Gastrocnemius medialis (tissue), 4 donors: Measurements from ENCODE around the gene GPR84. TPM values are rescaled to one million over a fixed set of nuclear protein-coding genes. Genes with fewer than 3 reads are reported as not detected.

Source experiments
- ATAC-seq, 2 donors: fragments of 150-250 bp; one replicate each; pipeline ENCODE4 v1.9.1; 2016
- DNase-seq, 2 donors: peaks; one replicate each; pipeline ENCODE4 v3.0.0-alpha.2; 2019
- H3K27ac ChIP-seq, 4 donors: fragments of 200-600 bp; sonication (generic); 1 replicate in 1 of 4; 2 replicates in 3 of 4; pipeline ENCODE4 v1.5.1; 2016 to 2018; ENCODE audit warnings: mild to moderate bottlenecking in 2 of 4, moderate library complexity in 1 of 4
- H3K27me3 ChIP-seq, 3 donors: fragments of 200-600 bp; sonication (generic) in 2 of 3; 1 replicate in 1 of 3; 2 replicates in 2 of 3; pipeline versions ENCODE4 v1.5.1 to v1.6.0; 2016 to 2019; ENCODE audit warnings: mild to moderate bottlenecking in 1 of 3, moderate library complexity in 1 of 3
- H3K36me3 ChIP-seq, 2 donors: fragments of 200-600 bp; sonication (generic) in 1 of 2; one replicate each; pipeline ENCODE4 v1.5.1; 2017 to 2018
- H3K4me1 ChIP-seq, 2 donors: fragments of 200-600 bp; sonication (generic) in 1 of 2; one replicate each; pipeline ENCODE4 v1.5.1; 2016 to 2017; ENCODE audit warnings: mild to moderate bottlenecking in 2 of 2
- H3K4me3 ChIP-seq, 4 donors: fragments of 200-600 bp; sonication (generic) in 3 of 4; 1 replicate in 1 of 4; 2 replicates in 3 of 4; pipeline ENCODE4 v1.5.1; 2016 to 2019; ENCODE audit warnings: mild to moderate bottlenecking in 2 of 4
- H3K9me3 ChIP-seq, 3 donors: fragments of 200-600 bp; sonication (generic) in 2 of 3; 1 replicate in 1 of 3; 2 replicates in 2 of 3; pipeline ENCODE4 v1.5.1; 2016 to 2019
- CTCF ChIP-seq, 5 experiments: fragments of 450-650 bp in 3 of 5; fragments of 200-600 bp in 2 of 5; sonication (generic) in 2 of 5; IDR thresholded peaks in 4 of 5; conservative IDR thresholded peaks in 1 of 5; 1 replicate in 4 of 5; 2 replicates in 1 of 5; pipeline ENCODE4 v1.5.1; 2016 to 2019; ENCODE audit warnings: antibody characterized with exemption in 5 of 5, mild to moderate bottlenecking in 3 of 5, moderate library complexity in 3 of 5
- POLR2A ChIP-seq, 2 donors: fragments of 450-650 bp; IDR thresholded peaks; one replicate each; pipeline ENCODE4 v1.6.1; 2017; ENCODE audit warnings: antibody characterized with exemption in 2 of 2, mild to moderate bottlenecking in 2 of 2, moderate library complexity in 2 of 2
- in situ Hi-C, 4 donors: fragments of 200-750 bp; cut with MboI; loops; one replicate each; pipeline versions ENCODE4 v1.15.0 to v1.8.0; 2017; ENCODE audit warnings: low sequenced_read_pairs in 4 of 4
- intact Hi-C: fragments of 100-400 bp; cut with DNase I; formaldehyde crosslinking; loops from one replicate; pipeline ENCODE4 v1.15.1; 2023; ENCODE audit warnings: low total_unique reads
- total RNA-seq, 4 donors: library from RNA; depleted of rRNA; stranded (reverse); fragments of >200 nt; gene quantifications; one replicate each; pipeline versions ENCODE4 v1.1.0 to v1.2.3, GENCODE V29; 2016

The GPR84 gene
- total RNA-seq, 4 donors from 2014 or later = 0.49 to 0.51 TPM; not detected in 2

- TF ChIP-seq POLR2A (IDR thresholded peaks at IDR 0.05) (no peak), CTCF (IDR thresholded peaks at IDR 0.05 in 4 of 5, conservative IDR thresholded peaks at IDR 0.05 in 1 of 5) (no peak)
- Histone ChIP-seq H3K27ac (no peak overlapping the region), H3K4me1 (peaks cover 17 to 35% of the 10 kb centered on the region in 2 donors), H3K4me3 (no peak overlapping the region), H3K9me3 (no peaks in the 10 kb centered on the region), H3K36me3 (peaks cover 0 to 23% of the 10 kb centered on the region in 2 donors), H3K27me3 (no peaks in the 10 kb centered on the region)
- DNase-seq (no peak), ATAC-seq (no peak)
- intact Hi-C loops = no loop called here
- in situ Hi-C loops = no loop called here
Measured at GRCh38 chr12:54338698-54339296, 25.5 kb downstream of the GPR84 start.

GRCh38 chr12:54337854-54338650 lies 26.2 kb downstream of the GPR84 start:
- Histone ChIP-seq H3K4me1 (peaks cover 17 to 35% of the 10 kb centered on the region in 2 donors), H3K27me3 (no peaks in the 10 kb centered on the region), H3K9me3 (no peaks in the 10 kb centered on the region), H3K36me3 (peaks cover 0 to 15% of the 10 kb centered on the region in 2 donors), H3K4me3 (no peak overlapping the region), H3K27ac (peak overlapping the region in 1 of 4 donors; percentile 28)
- intact Hi-C loops = no loop called here
- in situ Hi-C loops = no loop called here
- ATAC-seq (peak in 1 of 2 donors; percentile 4), DNase-seq (no peak)
- no peak for TF ChIP-seq CTCF (IDR thresholded peaks at IDR 0.05 in 4 of 5, conservative IDR thresholded peaks at IDR 0.05 in 1 of 5)
- TF ChIP-seq POLR2A (IDR thresholded peaks at IDR 0.05) = no peak

DNA sequence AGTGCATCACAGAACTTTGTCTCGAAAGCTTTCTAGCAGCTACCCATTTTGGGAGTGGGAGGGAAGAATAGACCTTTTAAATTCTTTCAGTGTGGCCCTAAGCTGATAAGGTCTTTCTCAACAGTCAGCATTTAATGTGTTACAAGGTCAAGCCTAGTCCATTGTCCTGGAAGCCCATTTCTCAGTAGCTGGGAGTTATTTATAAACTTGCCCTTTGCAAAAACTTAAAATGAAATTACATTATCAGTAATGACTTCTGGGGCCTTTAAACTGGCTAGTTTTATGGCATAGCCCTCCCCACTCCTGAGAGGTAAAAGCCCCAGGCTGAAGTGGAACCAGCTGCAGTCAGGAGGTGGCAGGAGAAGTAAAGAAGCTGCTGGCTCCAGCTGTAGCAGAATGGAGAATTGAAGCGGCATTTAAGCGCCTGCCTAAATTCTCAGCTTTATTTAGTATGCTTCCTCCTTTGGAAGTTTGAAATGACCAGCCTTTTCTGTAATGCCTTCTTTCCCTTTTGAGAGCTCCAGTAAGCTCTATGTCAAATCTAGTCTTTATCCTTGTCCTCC lies 26.9 kb downstream of the GPR84 start:
- no peaks in the 10 kb centered on the region for H3K9me3 ChIP-seq
- in situ Hi-C loops = no loop called here
- peaks cover 0 to 8% of the 10 kb centered on the region in 2 donors for H3K36me3 ChIP-seq
- intact Hi-C loops = no loop called here
- peaks cover 17 to 35% of the 10 kb centered on the region in 2 donors for H3K4me1 ChIP-seq
- ATAC-seq = no peak
- H3K27ac ChIP-seq = peak overlapping the region in 1 of 4 donors; percentile 28
- TF ChIP-seq POLR2A (IDR thresholded peaks at IDR 0.05) = no peak
- peak in 1 of 5 experiments; percentile 8 for TF ChIP-seq CTCF (IDR thresholded peaks at IDR 0.05 in 4 of 5, conservative IDR thresholded peaks at IDR 0.05 in 1 of 5)
- H3K27me3 ChIP-seq = no peaks in the 10 kb centered on the region
- no peak overlapping the region for H3K4me3 ChIP-seq
- DNase-seq = no peak

DNA sequence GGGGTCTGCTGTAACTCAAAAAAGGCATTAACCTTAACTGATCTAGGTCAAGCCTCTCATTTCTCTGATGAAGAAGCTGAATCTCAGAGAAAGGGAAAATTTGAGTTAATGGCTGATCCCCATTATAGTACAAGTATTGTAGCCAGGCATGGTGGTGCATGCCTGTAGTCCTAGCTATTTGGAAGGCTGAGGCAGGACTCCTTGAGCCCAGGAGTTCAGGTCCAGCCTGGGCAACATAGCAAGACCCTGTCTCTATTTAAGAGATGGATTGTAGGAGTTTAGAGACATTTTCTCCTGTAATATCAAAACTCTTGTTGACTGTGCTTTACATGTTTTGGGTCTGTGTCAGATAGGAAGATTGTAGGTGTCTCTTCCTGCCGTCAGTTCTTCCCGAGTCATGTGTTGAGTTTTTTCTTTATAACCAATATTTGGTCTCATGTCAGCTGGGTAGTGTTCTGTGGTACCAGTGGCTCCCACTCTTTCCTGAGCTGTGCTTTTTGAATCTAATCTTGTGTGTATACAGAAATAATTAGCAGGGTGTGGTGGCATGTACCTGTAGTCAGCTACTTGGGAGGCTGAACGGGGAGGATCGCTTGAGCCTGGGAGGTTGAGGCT lies 30.8 kb downstream of the GPR84 start:
- H3K4me3 ChIP-seq = no peak overlapping the region
- H3K27me3 ChIP-seq = no peaks in the 10 kb centered on the region
- peaks cover 27 to 28% of the 10 kb centered on the region in 2 donors for H3K4me1 ChIP-seq

More for the DNA sequence above, 30.8 kb downstream of the GPR84 start:
- DNase-seq = no peak
- in situ Hi-C loops = no loop called here
- intact Hi-C loops = no loop called here
- TF ChIP-seq CTCF (IDR thresholded peaks at IDR 0.05 in 4 of 5, conservative IDR thresholded peaks at IDR 0.05 in 1 of 5) (no peak), POLR2A (IDR thresholded peaks at IDR 0.05) (no peak)
- no peak overlapping the region for H3K27ac ChIP-seq
- no peak for ATAC-seq
- H3K9me3 ChIP-seq = no peaks in the 10 kb centered on the region
- H3K36me3 ChIP-seq = no peaks in the 10 kb centered on the region
